ENCODE measurements around the gene GPR183.

Gene GPR183

DNA sequence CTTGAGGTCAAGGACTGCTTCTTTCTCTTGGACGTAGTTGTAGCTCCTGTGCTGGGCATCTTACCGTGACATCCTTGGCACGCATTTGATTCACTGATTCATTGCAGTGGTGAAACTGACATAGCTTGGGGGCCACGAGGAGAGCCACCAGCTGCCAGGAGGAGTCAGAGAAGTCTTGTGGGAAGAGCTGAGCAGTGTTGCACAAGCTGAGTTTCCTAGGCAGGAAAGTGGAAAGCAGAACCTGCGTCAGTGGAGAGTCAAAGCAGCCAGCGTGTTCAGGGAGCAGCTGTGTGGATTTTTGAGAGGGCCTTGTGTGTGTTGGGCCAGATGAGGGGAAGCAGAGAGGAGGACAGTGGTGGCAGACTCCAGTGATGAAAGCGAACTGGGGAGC, 5.3 kb upstream of the GPR183 start:
- DNase-seq (ENCODE audit: low spot score), result no peak

DNA sequence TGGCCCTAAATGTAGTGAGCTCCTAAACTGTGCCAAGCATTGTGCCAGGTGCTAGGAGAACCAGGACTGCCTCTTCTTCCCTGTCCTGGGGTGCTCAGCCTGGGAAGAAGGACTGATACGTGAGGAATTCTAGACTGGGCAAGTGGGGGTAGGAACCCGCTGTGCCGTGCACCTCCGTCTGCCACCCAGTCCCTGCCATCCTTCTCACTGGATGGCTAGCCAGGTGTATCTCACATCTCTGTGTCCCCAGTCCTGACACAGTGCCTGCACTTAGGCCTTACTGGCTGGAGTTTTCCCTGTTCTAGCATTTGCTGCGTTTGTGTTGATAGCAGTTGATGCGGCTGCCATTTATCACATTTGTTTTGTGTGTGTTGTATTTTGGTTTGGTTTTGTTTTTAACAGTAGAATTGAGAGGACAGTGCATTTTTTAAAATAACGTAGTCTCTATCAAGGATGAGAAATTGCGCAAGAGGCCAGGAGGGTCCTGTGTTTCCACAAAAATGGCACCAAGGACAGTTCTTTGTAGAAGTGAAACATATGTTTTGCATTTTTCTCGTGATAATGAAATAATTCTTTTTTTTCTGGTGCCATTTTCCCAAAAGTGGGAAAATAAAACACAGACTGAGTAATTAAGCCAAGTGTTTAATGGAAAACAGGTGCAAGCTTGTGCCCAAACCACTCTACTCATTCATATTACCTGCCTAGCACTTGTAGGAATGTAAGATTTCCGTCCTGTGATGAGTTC, 4.7 kb upstream of the GPR183 start:
- DNase-seq (ENCODE audit: low spot score), result no peak

GRCh38 chr13:99311137-99311536, 3.9 kb upstream of the GPR183 start:
- no peak for DNase-seq (ENCODE audit: low spot score)

DNA sequence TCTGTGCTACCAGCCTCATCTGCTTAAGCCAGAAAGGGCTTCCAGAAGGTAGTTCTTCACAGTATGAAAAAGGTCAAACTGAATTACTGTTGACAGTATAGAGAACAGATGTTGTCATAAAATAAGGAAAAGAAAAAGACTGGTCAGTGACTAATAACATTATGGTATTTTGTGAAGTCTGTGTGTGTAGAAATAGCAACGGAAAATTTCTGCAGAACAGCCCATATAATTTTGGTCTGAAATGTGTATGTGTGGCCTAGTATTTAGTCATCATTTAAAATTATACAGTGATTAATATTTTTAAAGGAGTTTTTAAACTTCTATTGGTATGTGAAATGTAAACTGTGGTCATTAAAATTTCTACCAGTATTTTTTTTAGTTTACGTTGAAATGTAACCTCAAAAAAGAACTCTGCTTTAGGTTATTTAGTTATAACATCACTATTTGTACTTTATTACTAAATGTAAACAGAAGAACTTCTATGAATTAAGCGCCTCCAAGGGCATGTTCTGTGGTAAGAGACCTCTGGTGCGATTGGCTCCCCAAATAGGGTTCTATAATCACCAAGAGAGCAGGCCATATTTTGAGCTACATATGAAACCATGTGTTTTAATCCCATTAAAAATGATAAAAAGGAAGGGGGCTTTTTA, 3.3 kb upstream of the GPR183 start:
- no peak for DNase-seq (ENCODE audit: low spot score)

- no peak for DNase-seq (ENCODE audit: low spot score)
Observed at GRCh38 chr13:99308471-99309087, 1.4 kb upstream of the GPR183 start.

GRCh38 chr13:99307648-99308339, 595 bp upstream of the GPR183 start:
- no peak for DNase-seq (ENCODE audit: low spot score)

DNA sequence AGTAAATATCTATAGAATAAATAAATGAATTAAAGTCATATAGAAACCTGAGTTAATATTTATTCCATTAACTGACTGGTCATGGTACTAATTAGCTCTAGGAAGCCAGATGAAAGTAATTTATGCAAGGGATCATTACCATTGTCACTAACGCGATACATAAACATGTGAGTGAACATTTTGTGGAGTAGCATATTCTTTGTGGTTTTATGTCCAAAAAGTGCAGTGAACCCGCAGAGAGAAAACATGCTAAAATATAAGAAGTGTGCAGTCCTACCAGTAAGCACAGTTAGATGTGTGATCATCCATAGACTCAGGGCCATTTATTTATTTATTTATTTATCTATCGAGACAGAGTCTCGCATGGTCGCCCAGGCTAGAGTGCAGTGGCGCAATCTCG, 1.6 kb downstream of the GPR183 start:
- DNase-seq (ENCODE audit: low spot score), result no peak

DNA sequence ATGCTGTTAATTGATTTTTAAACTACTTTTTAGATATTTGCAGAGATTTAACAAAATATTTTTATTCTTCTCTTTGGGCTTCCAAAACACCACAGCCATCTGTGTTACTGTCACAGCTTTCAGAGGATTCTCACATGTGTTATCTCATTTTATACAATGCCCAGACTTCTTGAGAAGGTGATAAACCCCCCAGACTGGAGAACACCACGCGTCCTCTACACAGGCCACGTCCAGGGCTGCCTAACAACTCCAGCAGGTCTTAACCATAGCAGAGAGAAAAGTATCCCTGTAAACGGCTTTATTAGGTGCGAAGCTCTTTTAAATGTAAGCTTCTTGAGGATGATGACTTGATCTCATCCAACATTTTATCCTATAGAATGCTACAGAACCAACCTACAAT, 2.0 kb downstream of the GPR183 start:
- DNase-seq (ENCODE audit: low spot score), result no peak

- DNase-seq (ENCODE audit: low spot score), result no peak
Observed at GRCh38 chr13:99304541-99304940, 2.7 kb downstream of the GPR183 start.

DNA sequence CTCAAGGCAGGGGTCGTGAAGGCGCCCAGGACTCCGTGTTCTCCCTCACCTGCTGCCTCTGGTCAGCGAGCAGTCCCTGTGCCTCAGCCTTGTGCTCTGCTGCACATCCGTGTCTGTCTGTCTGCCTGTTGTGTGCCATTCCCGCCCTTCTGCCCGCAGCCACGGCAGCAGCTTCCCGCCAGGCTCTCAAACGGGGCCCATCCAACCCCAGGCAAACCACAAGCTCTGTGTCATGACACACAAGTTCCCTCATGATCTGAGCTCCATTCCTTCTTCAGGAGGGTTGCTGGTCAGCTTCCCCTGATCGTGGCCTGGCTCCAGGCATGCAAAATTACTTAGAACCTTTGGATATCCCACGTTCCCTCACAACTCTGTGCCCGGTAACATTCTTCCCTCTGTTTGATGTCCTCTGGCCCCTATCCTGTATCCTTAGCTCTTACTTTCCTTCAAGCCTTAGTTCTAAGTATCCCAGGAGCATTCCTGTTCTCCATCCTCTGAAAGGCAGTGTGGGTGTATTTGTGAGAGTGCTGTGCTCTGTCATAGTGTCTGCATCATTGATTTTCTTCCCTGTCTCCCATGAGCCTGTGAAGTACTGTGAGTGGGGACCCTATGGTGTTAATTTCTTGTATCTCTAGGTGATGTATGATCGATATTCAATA, 3.2 kb downstream of the GPR183 start:
- no peak for DNase-seq (ENCODE audit: low spot score)

DNA sequence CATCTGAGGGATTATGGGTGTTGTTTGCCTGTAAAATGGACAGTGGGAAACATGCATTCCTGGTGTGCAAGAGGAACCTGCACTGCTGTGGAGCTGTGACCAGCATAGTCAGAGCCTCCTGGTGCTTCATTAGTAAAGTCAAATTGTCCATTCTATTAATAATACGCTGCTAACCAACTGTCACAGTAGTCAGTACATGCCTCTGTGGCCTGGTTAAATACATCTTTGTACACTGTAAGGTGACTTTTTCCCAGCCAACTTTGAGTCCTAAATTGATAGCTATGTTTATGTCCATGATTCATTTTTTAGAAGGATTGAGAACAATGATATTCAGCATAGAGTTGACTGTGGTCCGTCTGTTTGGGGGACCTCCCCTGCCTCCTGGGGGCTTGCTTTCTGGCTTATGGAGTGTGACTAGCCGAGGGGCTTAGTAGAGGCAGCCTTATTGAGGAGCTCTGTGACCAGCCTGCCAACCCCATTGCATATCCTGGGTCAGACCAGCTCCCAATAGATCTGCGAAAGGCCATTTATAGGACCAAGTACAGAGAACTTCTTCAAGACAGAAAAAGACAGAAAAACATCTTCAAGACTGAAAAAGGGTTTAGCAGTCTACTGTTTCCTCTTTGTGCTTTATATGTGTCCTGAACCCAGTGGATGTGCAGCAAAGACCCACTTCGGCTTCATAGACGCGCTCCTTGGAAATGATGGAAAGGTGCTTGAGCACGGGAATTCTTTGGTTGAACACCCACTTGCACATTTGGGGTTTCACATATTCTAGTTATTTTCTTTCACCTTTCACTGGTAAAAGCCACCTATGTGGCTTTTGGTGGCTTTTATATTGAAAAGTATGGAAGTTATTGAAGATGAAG, 4.3 kb downstream of the GPR183 start:
- no peak for DNase-seq (ENCODE audit: low spot score)

DNA sequence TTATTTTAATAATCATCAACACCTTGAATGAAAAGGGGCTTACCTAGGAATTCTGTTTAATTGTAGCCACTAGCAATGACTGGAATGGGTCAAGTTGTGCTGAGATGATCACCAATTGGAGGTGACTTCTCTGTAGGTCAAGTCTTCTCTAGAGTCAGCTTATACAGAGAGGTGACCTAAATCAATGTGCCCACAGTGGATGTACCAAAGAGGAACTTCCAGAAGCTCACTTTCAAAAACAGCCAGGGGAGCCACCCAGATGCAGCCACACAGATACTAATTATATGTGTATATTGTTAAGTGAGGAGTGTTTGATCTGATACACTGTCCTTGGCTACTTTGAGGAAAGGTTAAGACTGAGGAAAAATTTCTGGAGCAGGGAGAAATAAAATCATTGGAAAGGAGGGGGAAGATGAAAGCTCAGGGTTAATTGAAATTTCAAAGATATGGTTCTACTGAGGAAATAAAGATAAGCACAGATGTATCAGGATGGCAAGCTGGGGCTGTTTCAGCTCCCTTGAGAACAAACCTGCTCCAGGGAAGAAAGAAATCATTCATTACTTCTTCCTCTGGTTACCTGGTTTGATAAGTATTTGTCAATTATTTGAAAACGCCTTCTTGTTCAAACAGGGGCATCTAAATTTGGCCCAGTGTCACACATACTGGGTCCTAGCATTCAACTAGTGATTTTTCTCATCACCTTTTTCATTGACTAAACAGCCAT, 5.1 kb downstream of the GPR183 start:
- DNase-seq (ENCODE audit: low spot score), result no peak

- no peak for DNase-seq (ENCODE audit: low spot score)
Observed at GRCh38 chr13:99301056-99301838, 6.0 kb downstream of the GPR183 start.

DNA sequence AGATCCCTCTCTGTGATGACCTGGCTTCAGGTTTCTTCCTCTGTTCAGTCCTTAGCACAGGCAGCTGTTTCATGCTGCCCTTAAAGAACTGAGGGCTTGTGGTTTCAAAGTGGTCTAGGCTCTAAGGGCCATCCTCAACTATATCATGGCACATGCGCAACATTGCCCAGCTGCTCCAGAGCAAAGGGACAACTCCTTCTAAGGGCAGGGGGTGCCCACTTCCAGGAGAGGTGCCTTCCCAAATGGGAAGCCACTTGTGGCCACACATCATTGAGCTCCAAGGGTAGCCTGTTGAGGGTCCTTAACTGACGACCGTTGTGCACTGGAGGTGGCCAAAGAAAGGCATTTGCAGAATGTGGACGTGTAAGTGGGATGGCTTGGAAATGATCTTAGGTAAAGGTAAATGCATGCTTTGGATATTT, 7.3 kb downstream of the GPR183 start:
- no peak for DNase-seq (ENCODE audit: low spot score)

- no peak for DNase-seq (ENCODE audit: low spot score)
Observed at GRCh38 chr13:99299256-99299919, 7.8 kb downstream of the GPR183 start.

DNA sequence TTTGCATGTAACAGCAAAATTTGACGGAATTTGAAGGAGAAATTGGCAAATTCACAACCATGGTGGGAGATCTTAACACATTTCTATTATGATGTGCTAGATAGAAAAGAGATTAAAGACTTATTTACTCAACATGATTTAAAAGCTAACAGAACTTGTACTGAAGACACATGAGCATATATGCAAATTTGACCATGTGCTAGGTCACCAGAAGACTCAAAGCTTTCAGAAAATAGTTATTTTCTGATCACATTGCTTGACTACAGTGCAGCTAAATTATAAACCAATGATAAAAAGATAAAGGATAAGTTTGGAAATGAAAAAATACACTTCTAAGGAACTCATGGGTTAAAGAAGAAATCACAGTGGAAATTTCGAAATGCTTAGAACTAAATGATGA, 9.1 kb downstream of the GPR183 start:
- DNase-seq (ENCODE audit: low spot score), result no peak

- DNase-seq (ENCODE audit: low spot score), result no peak
Observed at GRCh38 chr13:99297331-99297730, 9.9 kb downstream of the GPR183 start.

DNA sequence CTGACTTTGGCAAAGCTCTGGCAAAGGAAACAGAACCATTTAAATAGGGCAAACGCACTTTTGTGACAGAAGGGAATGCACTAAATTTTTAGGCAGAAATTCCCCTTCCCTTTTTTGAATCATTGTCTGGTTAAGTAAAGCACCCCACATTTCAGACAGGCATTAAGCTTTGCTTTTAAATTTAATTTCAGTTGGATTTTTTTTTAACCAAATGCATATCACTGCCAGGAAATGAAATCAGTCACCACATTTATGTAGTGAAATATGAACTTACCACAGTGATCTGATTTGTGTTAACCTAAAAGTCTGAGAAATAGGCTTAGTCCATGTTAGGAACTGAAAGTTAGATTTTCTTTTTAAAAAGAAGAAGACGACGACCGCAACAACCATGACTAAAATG, 10.8 kb downstream of the GPR183 start:
- no peak for DNase-seq (ENCODE audit: low spot score)

Measured in cerebellar cortex (tissue), 1 donor.